H1 (cell line): ENCODE measurements around the gene CACNA1D. TPM values are rescaled to one million over a fixed set of nuclear protein-coding genes. Genes with fewer than 3 reads are reported as not detected.

Source experiments
- CTCF ChIA-PET: fragments of 300-600 bp; sonication (Branson Sonifier 250); formaldehyde crosslinking; loops from one replicate; lab custom pipeline; 2021; ENCODE audit not compliant: partially characterized antibody; lab: Charles Lee
- POLR2A ChIA-PET: fragments of 300-600 bp; sonication (Branson Sonifier 250); formaldehyde crosslinking; loops from one replicate; lab custom pipeline; 2021; ENCODE audit warnings: inconsistent platforms; ENCODE audit not compliant: partially characterized antibody; lab: Charles Lee
- DNase-seq, 2 experiments: peaks; one replicate each; pipeline versions ENCODE4 v3.0.0 to v3.0.0-alpha.2; 2010 to 2022; ENCODE audit warnings: low spot score in 2 of 2, low read depth in 1 of 2, mixed read lengths in 1 of 2
- FAIRE-seq: peaks from 2 replicates; lab custom pipeline; 2011; peaks lifted over from hg19 to GRCh38; lab: Jason Lieb, UNC
- H2AFZ ChIP-seq: 2 replicates; pipeline ENCODE4 v1.8.1; 2012; ENCODE audit warnings: low read length, inconsistent platforms
- H2AK5ac ChIP-seq: 2 replicates; pipeline ENCODE4 v1.6.1; 2013; ENCODE audit warnings: low read depth, low read length
- H2BK120ac ChIP-seq: replicated peaks from 2 replicates; pipeline ENCODE3; 2013; ENCODE audit warnings: low read depth, low read length, inconsistent platforms
- H2BK12ac ChIP-seq: 2 replicates; pipeline ENCODE4 v1.6.1; 2013; ENCODE audit warnings: low read depth, low read length
- H2BK15ac ChIP-seq: 2 replicates; pipeline ENCODE4 v1.6.1; 2013; ENCODE audit warnings: low read length
- H2BK20ac ChIP-seq: 2 replicates; pipeline ENCODE4 v1.6.1; 2013; ENCODE audit warnings: low read length
- H2BK5ac ChIP-seq: 2 replicates; pipeline ENCODE4 v1.6.1; 2013; ENCODE audit warnings: low read depth, low read length
- H3K14ac ChIP-seq: 2 replicates; pipeline ENCODE4 v1.6.1; 2013; ENCODE audit warnings: inconsistent platforms; ENCODE audit not compliant: insufficient read length
- H3K18ac ChIP-seq: 2 replicates; pipeline ENCODE4 v1.6.1; 2013; ENCODE audit warnings: low read length; ENCODE audit errors: extremely low read depth
- H3K23ac ChIP-seq: 2 replicates; pipeline ENCODE4 v1.6.1; 2013; ENCODE audit warnings: inconsistent platforms; ENCODE audit not compliant: insufficient read length
- H3K23me2 ChIP-seq: 2 replicates; pipeline ENCODE4 v1.6.1; 2013; ENCODE audit warnings: low read depth, low read length
- H3K27ac ChIP-seq: 2 replicates; pipeline ENCODE4 v1.6.1; 2011; ENCODE audit warnings: low read depth, low read length, inconsistent platforms
- H3K27me3 ChIP-seq, 4 experiments: replicated peaks in 1 of 4; 1 replicate in 1 of 4; 2 replicates in 3 of 4; pipeline versions ENCODE4 v1.6.1 to v1.8.1; 2011 to 2013; ENCODE audit warnings: low read length in 3 of 4, mild to moderate bottlenecking in 3 of 4, inconsistent platforms in 2 of 4, mixed read lengths in 2 of 4, moderate library complexity in 1 of 4; ENCODE audit not compliant: control insufficient read depth in 3 of 4, insufficient read depth in 3 of 4; ENCODE audit errors: extremely low read depth in 1 of 4
- H3K36me3 ChIP-seq, 4 experiments: 2 replicates each; pipeline versions ENCODE4 v1.6.1 to v1.8.1; 2011 to 2013; ENCODE audit warnings: mild to moderate bottlenecking in 4 of 4, low read length in 3 of 4, moderate library complexity in 2 of 4, control low read depth in 1 of 4, inconsistent platforms in 1 of 4; ENCODE audit not compliant: insufficient read depth in 4 of 4, control insufficient read depth in 2 of 4
- H3K4ac ChIP-seq: replicated peaks from 2 replicates; pipeline ENCODE3; 2013; ENCODE audit warnings: low read length, low read depth, mixed read lengths, inconsistent platforms; ENCODE audit not compliant: insufficient read length
- H3K4me1 ChIP-seq, 4 experiments: replicated peaks in 1 of 4; 1 replicate in 1 of 4; 2 replicates in 3 of 4; pipeline versions ENCODE4 v1.6.1 to v1.8.1; 2011 to 2013; ENCODE audit warnings: low read length in 3 of 4, inconsistent platforms in 2 of 4, mixed read lengths in 1 of 4; ENCODE audit not compliant: insufficient read depth in 4 of 4, control insufficient read depth in 3 of 4
- H3K4me2 ChIP-seq, 2 experiments: 2 replicates each; pipeline versions ENCODE4 v1.6.1 to v1.8.1; 2011 to 2013; ENCODE audit warnings: low read depth in 2 of 2, low read length in 2 of 2, control low read depth in 1 of 2, inconsistent platforms in 1 of 2, mild to moderate bottlenecking in 1 of 2; ENCODE audit not compliant: insufficient read depth in 1 of 2
- H3K4me3 ChIP-seq, 4 experiments: fragments of 200-600, 300-600 bp in 1 of 4; sonication (generic), shearing (Covaris generic), sonication (Bioruptor Twin) in 1 of 4; 2 replicates each; pipeline versions ENCODE4 v1.5.1 to v1.8.1; 2011 to 2016; ENCODE audit warnings: low read length in 4 of 4, low read depth in 3 of 4, control low read depth in 2 of 4, inconsistent platforms in 2 of 4, mild to moderate bottlenecking in 2 of 4, mixed read lengths in 1 of 4, moderate library complexity in 1 of 4; ENCODE audit not compliant: insufficient read depth in 2 of 4; ENCODE audit errors: extremely low read depth in 1 of 4
- H3K56ac ChIP-seq: replicated peaks from 2 replicates; pipeline ENCODE3; 2013; ENCODE audit warnings: low read depth, mild to moderate bottlenecking, mixed read lengths, low read length, inconsistent platforms; ENCODE audit not compliant: insufficient read length
- H3K79me1 ChIP-seq: 2 replicates; pipeline ENCODE4 v1.6.1; 2013; ENCODE audit warnings: low read depth, low read length, control low read depth
- H3K79me2 ChIP-seq, 2 experiments: 2 replicates each; pipeline versions ENCODE4 v1.6.1 to v1.8.1; 2012 to 2013; ENCODE audit warnings: low read length in 2 of 2, mild to moderate bottlenecking in 2 of 2, inconsistent platforms in 1 of 2; ENCODE audit not compliant: insufficient read depth in 2 of 2, control insufficient read depth in 1 of 2
- H3K9ac ChIP-seq, 4 experiments: replicated peaks in 1 of 4; 1 replicate in 1 of 4; 2 replicates in 3 of 4; pipeline versions ENCODE4 v1.6.1 to v1.8.1; 2011 to 2013; ENCODE audit warnings: low read depth in 3 of 4, low read length in 3 of 4, control low read depth in 2 of 4, mild to moderate bottlenecking in 2 of 4, moderate library complexity in 2 of 4, inconsistent platforms in 1 of 4; ENCODE audit errors: extremely low read depth in 1 of 4
- H3K9me3 ChIP-seq, 2 experiments: 2 replicates each; pipeline versions ENCODE4 v1.6.1 to v1.8.1; 2012 to 2013; ENCODE audit warnings: mild to moderate bottlenecking in 2 of 2, moderate library complexity in 2 of 2, control low read depth in 1 of 2, inconsistent platforms in 1 of 2, low read depth in 1 of 2, low read length in 1 of 2, mixed read lengths in 1 of 2; ENCODE audit not compliant: insufficient read depth in 2 of 2
- H4K20me1 ChIP-seq, 2 experiments: replicated peaks in 1 of 2; 2 replicates each; pipeline versions ENCODE3 to v1.8.1; 2011 to 2013; ENCODE audit warnings: inconsistent platforms in 2 of 2, low read length in 2 of 2, mild to moderate bottlenecking in 1 of 2; ENCODE audit not compliant: insufficient read depth in 2 of 2, control insufficient read depth in 1 of 2
- H4K5ac ChIP-seq: 2 replicates; pipeline ENCODE4 v1.6.1; 2013; ENCODE audit warnings: low read length, low read depth, mixed read lengths, inconsistent platforms; ENCODE audit not compliant: insufficient read length
- H4K8ac ChIP-seq: 2 replicates; pipeline ENCODE4 v1.8.0; 2013; ENCODE audit warnings: mild to moderate bottlenecking, moderate library complexity, low read length, inconsistent platforms; ENCODE audit not compliant: insufficient read depth; ENCODE audit errors: extremely low read depth
- H4K91ac ChIP-seq: replicated peaks from 2 replicates; pipeline ENCODE3; 2013; ENCODE audit warnings: low read length, mixed read lengths, inconsistent platforms; ENCODE audit not compliant: insufficient read length
- RXRA ChIP-seq: IDR thresholded peaks from 2 replicates; pipeline ENCODE4 v1.6.1; 2011; ENCODE audit warnings: low read depth, mild to moderate bottlenecking, low read length, moderate library complexity; ENCODE audit not compliant: insufficient read depth
- WGBS, 2 experiments: shearing (Covaris generic) in 1 of 2; methylation state at CpG; one replicate each; pipeline versions ENCODE4 v1.1.6 to v1.1.7; 2013 to 2015; ENCODE audit warnings: low lambda C conversion rate in 2 of 2, mixed read lengths in 2 of 2, inconsistent platforms in 1 of 2, low coverage in 1 of 2, missing lambda C conversion rate in 1 of 2; ENCODE audit not compliant: insufficient replicate concordance in 2 of 2, insufficient coverage in 1 of 2, insufficient read length in 1 of 2; ENCODE audit errors: extremely low coverage in 1 of 2, missing lambda C conversion rate in 1 of 2; 5-methylcytosine and 5-hydroxymethylcytosine counted together
- polyA plus RNA-seq, 7 experiments: library from polyadenylated mRNA; depleted of rRNA in 3 of 7; stranded (reverse) in 5 of 7; unstranded in 2 of 7; fragments of >200 nt in 5 of 7; fragments of 200-250 nt in 2 of 7; gene quantifications; 1 replicate in 5 of 7; 2 replicates in 1 of 7; 4 replicates in 1 of 7; pipeline versions ENCODE4 v1.2.1 to v1.2.3, GENCODE V29; 2011 to 2013; ENCODE audit warnings: missing spikeins in 2 of 7, mixed read lengths in 2 of 7
- total RNA-seq: library from RNA; stranded (reverse); fragmentation: NEBNext Ultra II Directional; extraction: Animal tissue kit (Norgen Biotek cat#: 25700); gene quantifications from 2 replicates; pipeline ENCODE4 v1.2.1, GENCODE V29; 2021

CACNA1D gene
- total and polyA plus RNA-seq, 2 of the 8 experiments (the other 6 are each of a cell fraction or from before 2014, with no cell fraction given) = 2.0 to 2.9 TPM

DNA sequence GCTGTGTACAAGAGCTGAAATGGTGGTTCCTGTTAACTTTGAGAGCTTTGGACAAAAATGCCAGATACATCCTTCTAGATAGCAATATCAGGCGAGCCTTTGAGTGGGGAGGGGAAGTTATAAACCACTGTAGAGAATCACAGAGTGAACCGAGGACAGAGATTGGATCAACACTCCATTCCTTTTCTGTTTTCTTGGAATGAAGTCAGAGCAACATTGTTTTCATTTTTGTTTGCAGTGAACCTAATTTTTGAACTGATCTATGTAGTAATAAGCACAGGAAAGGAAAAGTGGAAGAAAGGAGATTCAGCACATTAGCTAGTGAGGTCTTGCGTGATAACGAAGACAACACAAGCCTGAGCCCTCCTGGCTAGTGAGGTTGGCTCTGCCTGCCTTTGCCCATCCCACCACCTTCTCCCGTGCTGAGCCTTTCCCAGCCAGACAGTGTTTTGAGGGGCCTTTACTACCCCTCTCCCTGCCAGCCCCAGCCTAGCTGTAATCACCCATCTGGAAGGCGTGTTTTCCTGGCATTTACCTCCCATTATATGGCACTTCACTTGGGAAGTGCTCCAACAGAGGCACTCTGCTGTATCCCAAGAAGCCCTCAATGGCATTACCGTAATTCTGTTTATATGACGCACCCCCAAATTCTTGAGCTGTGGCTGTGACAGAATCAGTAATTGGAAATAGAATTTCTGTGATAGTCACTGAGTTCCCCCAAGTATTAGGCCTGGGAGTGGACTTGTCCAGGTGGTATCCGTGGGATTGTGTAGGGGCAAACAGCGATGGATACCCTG, 129.8 kb downstream of the CACNA1D start:
- Histone ChIP-seq H3K4me3 (no peak overlapping the region), H4K91ac (no peak overlapping the region), H2BK20ac (no peak overlapping the region), H2BK5ac (no peak overlapping the region; the same call in 1 of the 2 replicates), H3K56ac (no peak overlapping the region), H3K4ac (no peak overlapping the region), H3K23ac (no peak overlapping the region), H3K4me1 (no peaks in the 10 kb centered on the region), H4K8ac (no peak overlapping the region), H3K27me3 (peaks cover 0 to 1% (median 0%) of the 10 kb centered on the region in 4 experiments; a peak in 1 of 7 replicates), H3K23me2 (no peaks in the 10 kb centered on the region), H2BK15ac (no peak overlapping the region), H4K5ac (no peak overlapping the region), H3K9me3 (no peaks in the 10 kb centered on the region), H3K4me2 (no peak overlapping the region), H3K79me1 (no peaks in the 10 kb centered on the region), H3K14ac (no peak overlapping the region), H2BK12ac (no peak overlapping the region), H3K9ac (no peak overlapping the region), H2AFZ (no peak overlapping the region), H2AK5ac (no peak overlapping the region), H3K18ac (no peak overlapping the region; the same call in 1 of the 2 replicates), H3K79me2 (no peaks in the 10 kb centered on the region), H2BK120ac (no peak overlapping the region), H3K27ac (no peak overlapping the region), H4K20me1 (no peaks in the 10 kb centered on the region), H3K36me3 (no peaks in the 10 kb centered on the region)
- POLR2A ChIA-PET = interaction anchor here (0.8 kb wide), 1 partner anchor 27 kb away, joined by 3 read pairs; no protein-coding TSS in a partner anchor
- DNase-seq = no peak
- FAIRE-seq = no peak
- CTCF ChIA-PET = interaction anchor here (0.7 to 2.0 kb wide), 5 partner anchors 17 to 185 kb away, joined by 3 to 9 read pairs (median 3); no protein-coding TSS in a partner anchor
- 85% methylated on average over 10 of the region's 10 CpGs; no CpG with 5 or more reads in 1 of the 2 experiments for WGBS, 2 experiments
- TF ChIP-seq RXRA = no peak
